Fibroblast of lung (primary cell): ENCODE results near the gene TIMM50.

Experiments
- CTCF ChIP-seq, 2 donors: IDR thresholded peaks in 1 of 2; conservative IDR thresholded peaks in 1 of 2; 1 replicate in 1 of 2; 2 replicates in 1 of 2; pipeline ENCODE4 v1.5.1; 2011 to 2012; ENCODE audit warnings: low read length in 2 of 2, control low read depth in 1 of 2, inconsistent platforms in 1 of 2, low read depth in 1 of 2, mild to moderate bottlenecking in 1 of 2
- EZH2 ChIP-seq: IDR thresholded peaks from 2 replicates; pipeline ENCODE4 v1.5.1; 2012; ENCODE audit warnings: low read length, control low read depth, mild to moderate bottlenecking; ENCODE audit errors: missing control alignments

- no peak for TF ChIP-seq CTCF (conservative IDR thresholded peaks at IDR 0.05 in 1 of 2, IDR thresholded peaks at IDR 0.05 in 1 of 2; ENCODE audit: low read depth in 1 of 2, low read length in 2 of 2)
- TF ChIP-seq EZH2, result no peak
Observed at GRCh38 chr19:39508629-39509028, 28.0 kb downstream of the TIMM50 start.
